Measurements from ENCODE around the gene SH2B3.
"Not testable (repeated sequence)": the region's sequence is repeated elsewhere in the genome, so short reads cannot be mapped to it uniquely, and the experiment has no call there.

Gene SH2B3

DNA sequence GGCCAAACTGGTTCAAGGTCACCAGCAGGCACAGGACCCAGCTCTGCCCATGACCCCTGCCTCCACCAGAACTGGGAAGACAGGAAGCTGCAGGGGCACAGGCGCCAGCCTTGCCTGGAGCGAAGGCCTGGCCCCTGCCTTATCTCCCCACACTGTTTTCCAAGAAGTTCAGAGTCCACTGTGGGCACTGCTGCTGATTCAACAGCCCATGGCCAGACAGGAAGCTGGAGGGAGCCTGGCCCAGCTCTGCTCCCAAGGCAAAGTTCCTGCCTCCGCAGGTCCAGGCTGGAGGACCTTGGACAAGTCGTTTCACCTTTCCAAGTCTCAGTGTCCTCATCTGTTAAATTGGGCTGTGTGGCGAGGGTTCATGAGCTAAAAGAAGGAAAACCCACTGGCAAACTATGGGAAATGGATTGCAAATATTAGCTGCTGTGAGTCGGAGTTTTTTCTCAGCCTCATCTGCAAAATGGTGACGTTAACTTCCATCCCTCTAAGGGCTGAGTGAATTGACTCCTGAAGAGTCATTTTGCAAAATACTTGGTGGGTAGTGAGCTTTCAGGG is 38.0 kb upstream of the SH2B3 start:
- Histone ChIP-seq H3K4me1 (ENCODE audit: control insufficient read depth, insufficient read depth, low read length) (peaks cover 21% of the 10 kb centered on the region), H3K9me3 (replicated peaks; ENCODE audit: low read length) (no peaks in the 10 kb centered on the region), H3K27me3 (ENCODE audit: control insufficient read depth, insufficient read depth, low read length) (no peaks in the 10 kb centered on the region), H3K36me3 (ENCODE audit: insufficient read depth, low read length) (peaks cover 9% of the 10 kb centered on the region), H3K9ac (ENCODE audit: low read depth, low read length) (peak overlapping the region; percentile 88), H3K4me3 (ENCODE audit: low read length) (peak overlapping the region; percentile 96), H3K4me2 (ENCODE audit: low read length) (peak overlapping the region; percentile 99)

DNA sequence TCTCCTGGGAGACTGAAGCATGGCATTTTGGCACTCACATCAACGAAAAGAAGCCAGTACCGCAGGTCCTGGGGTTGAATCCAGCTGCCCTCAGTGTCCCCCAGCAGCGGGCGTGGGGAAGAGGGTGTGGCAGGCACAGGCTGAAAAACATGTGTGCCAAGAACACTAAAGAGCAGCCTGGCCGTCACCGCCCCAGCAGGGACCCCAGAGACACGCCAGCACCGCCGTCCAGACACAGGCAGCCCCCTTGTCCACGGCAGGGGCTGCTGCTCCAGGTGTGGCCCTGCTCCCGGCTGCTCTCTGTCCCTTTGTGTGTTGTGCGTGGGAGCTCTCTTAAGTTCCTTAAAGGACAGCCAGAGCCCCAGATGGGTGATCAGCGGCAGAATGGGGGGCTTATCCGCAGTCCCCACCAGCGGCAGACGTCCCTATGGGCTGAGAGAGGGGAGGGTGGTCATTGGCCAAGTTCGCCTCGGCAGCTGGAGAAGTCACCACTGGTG is 37.4 kb upstream of the SH2B3 start:
- Histone ChIP-seq H3K9ac (ENCODE audit: low read depth, low read length) (peak overlapping the region; percentile 88), H3K4me2 (ENCODE audit: low read length) (peak overlapping the region; percentile 99), H3K9me3 (replicated peaks; ENCODE audit: low read length) (no peaks in the 10 kb centered on the region), H3K4me3 (ENCODE audit: low read length) (peak overlapping the region; percentile 96), H3K27me3 (ENCODE audit: control insufficient read depth, insufficient read depth, low read length) (no peaks in the 10 kb centered on the region), H3K36me3 (ENCODE audit: insufficient read depth, low read length) (peaks cover 4% of the 10 kb centered on the region), H3K4me1 (ENCODE audit: control insufficient read depth, insufficient read depth, low read length) (peaks cover 21% of the 10 kb centered on the region)

- Histone ChIP-seq H3K4me1 (ENCODE audit: control insufficient read depth, insufficient read depth, low read length) (peaks cover 18% of the 10 kb centered on the region), H3K4me2 (ENCODE audit: low read length) (peak within 1 kb of the TSS; percentile 99), H3K27me3 (ENCODE audit: control insufficient read depth, insufficient read depth, low read length) (no peaks in the 10 kb centered on the region), H3K9ac (ENCODE audit: low read depth, low read length) (peak within 1 kb of the TSS; percentile 88), H3K4me3 (ENCODE audit: low read length) (peak within 1 kb of the TSS; percentile 96), H3K36me3 (ENCODE audit: insufficient read depth, low read length) (peaks cover 3% of the 10 kb centered on the region), H3K9me3 (replicated peaks; ENCODE audit: low read length) (no peaks in the 10 kb centered on the region)
Observed at GRCh38 chr12:111368788-111369495, 36.8 kb upstream of the SH2B3 start, which contains the start of gene PHETA1. PHETA1 (minus strand) TSS chr12:111369095; CDS start chr12:111363427, 5,668 bp downstream.

GRCh38 chr12:111369496-111370220 is 36.1 kb upstream of the SH2B3 start:
- Histone ChIP-seq H3K36me3 (ENCODE audit: insufficient read depth, low read length) (peaks cover 3% of the 10 kb centered on the region), H3K9ac (ENCODE audit: low read depth, low read length) (peak overlapping the region; percentile 88), H3K9me3 (replicated peaks; ENCODE audit: low read length) (no peaks in the 10 kb centered on the region), H3K27me3 (ENCODE audit: control insufficient read depth, insufficient read depth, low read length) (no peaks in the 10 kb centered on the region), H3K4me2 (ENCODE audit: low read length) (peak overlapping the region; percentile 99), H3K4me1 (ENCODE audit: control insufficient read depth, insufficient read depth, low read length) (peaks cover 18% of the 10 kb centered on the region), H3K4me3 (ENCODE audit: low read length) (peak overlapping the region; percentile 96)

DNA sequence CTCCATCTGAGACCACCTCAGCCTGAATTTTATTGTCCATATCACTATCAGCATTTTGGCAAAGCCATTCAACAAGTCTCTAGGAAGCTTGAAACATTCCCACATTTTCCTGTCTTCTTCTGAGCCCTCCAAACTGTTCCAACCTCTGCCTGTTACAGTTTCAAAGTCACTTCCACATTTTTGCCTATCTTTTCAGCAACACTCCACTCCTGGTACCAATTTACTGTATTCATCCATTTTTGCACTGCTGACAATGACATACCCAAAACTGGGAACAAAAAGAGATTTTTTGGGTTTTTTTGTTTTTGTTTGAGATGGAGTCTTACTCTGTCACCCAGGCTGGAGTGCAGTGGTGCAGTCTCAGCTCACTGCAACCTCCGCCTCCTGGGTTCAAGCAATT is 32.5 kb upstream of the SH2B3 start:
- not testable (repeated sequence) for H3K4me1 ChIP-seq (ENCODE audit: control insufficient read depth, insufficient read depth, low read length); H3K9ac ChIP-seq (ENCODE audit: low read depth, low read length); H3K9me3 ChIP-seq (replicated peaks; ENCODE audit: low read length); H3K36me3 ChIP-seq (ENCODE audit: insufficient read depth, low read length); H3K4me3 ChIP-seq (ENCODE audit: low read length); H3K4me2 ChIP-seq (ENCODE audit: low read length); H3K27me3 ChIP-seq (ENCODE audit: control insufficient read depth, insufficient read depth, low read length)

DNA sequence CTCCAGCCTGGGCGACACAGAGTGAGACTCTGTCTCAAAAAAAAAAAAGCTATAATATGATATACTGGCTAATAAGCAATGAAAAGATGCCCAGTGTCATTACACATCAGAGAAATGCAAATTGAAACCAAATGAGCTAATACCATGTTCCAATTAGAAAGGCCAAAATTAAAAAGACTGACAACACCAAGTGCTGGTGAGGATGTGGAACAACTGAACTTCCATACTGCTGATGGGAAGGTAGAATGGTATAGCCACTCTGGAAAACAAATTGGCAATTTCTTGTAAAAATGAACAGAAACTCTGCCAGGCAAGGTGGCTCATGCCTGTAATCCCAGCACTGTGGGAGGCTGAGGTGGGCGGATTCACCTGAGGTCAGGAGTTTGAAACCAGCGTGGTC is 28.3 kb upstream of the SH2B3 start:
- Histone ChIP-seq H3K9ac (ENCODE audit: low read depth, low read length) (no peak overlapping the region), H3K4me1 (ENCODE audit: control insufficient read depth, insufficient read depth, low read length) (no peaks in the 10 kb centered on the region), H3K9me3 (replicated peaks; ENCODE audit: low read length) (no peaks in the 10 kb centered on the region), H3K27me3 (ENCODE audit: control insufficient read depth, insufficient read depth, low read length) (peaks cover 11% of the 10 kb centered on the region), H3K36me3 (ENCODE audit: insufficient read depth, low read length) (no peaks in the 10 kb centered on the region), H3K4me2 (ENCODE audit: low read length) (no peak overlapping the region), H3K4me3 (ENCODE audit: low read length) (no peak overlapping the region)

GRCh38 chr12:111379942-111380554 is 25.7 kb upstream of the SH2B3 start:
- no peak overlapping the region for H3K4me3 ChIP-seq (ENCODE audit: low read length)
- H3K9ac ChIP-seq (ENCODE audit: low read depth, low read length) = no peak overlapping the region
- H3K4me1 ChIP-seq (ENCODE audit: control insufficient read depth, insufficient read depth, low read length) = no peaks in the 10 kb centered on the region
- H3K27me3 ChIP-seq (ENCODE audit: control insufficient read depth, insufficient read depth, low read length) = peaks cover 26% of the 10 kb centered on the region
- H3K4me2 ChIP-seq (ENCODE audit: low read length) = no peak overlapping the region
- no peaks in the 10 kb centered on the region for H3K9me3 ChIP-seq (replicated peaks; ENCODE audit: low read length)
- H3K36me3 ChIP-seq (ENCODE audit: insufficient read depth, low read length) = no peaks in the 10 kb centered on the region

- no peak overlapping the region for H3K4me2 ChIP-seq (ENCODE audit: low read length)
- H3K4me1 ChIP-seq (ENCODE audit: control insufficient read depth, insufficient read depth, low read length) = no peaks in the 10 kb centered on the region
- no peaks in the 10 kb centered on the region for H3K36me3 ChIP-seq (ENCODE audit: insufficient read depth, low read length)
- peaks cover 41% of the 10 kb centered on the region for H3K27me3 ChIP-seq (ENCODE audit: control insufficient read depth, insufficient read depth, low read length)
- H3K9ac ChIP-seq (ENCODE audit: low read depth, low read length) = no peak overlapping the region
- no peak overlapping the region for H3K4me3 ChIP-seq (ENCODE audit: low read length)
- H3K9me3 ChIP-seq (replicated peaks; ENCODE audit: low read length) = no peaks in the 10 kb centered on the region
Observed at GRCh38 chr12:111384596-111384995, 21.1 kb upstream of the SH2B3 start.

DNA sequence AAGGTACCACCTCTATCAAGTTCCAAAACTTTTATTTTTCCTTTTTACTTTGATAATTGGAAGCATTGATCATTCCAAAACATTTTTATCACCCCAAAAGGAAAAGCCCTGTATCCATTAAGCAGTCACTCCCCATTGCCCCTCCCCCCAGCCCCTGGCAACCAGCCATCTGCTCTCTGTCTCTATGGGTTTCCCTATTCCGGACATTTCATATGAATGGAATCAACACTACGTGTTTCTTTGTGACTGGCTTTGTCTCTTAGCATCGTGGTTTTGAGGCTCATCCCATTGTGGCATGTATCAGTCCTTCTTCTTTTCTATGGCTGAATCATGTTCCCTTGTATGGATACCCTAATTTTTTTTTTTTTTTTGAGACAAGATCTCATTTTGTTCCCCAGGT is 18.8 kb upstream of the SH2B3 start:
- no peaks in the 10 kb centered on the region for H3K36me3 ChIP-seq (ENCODE audit: insufficient read depth, low read length)
- no peaks in the 10 kb centered on the region for H3K4me1 ChIP-seq (ENCODE audit: control insufficient read depth, insufficient read depth, low read length)
- H3K4me2 ChIP-seq (ENCODE audit: low read length) = no peak overlapping the region
- H3K4me3 ChIP-seq (ENCODE audit: low read length) = no peak overlapping the region
- no peaks in the 10 kb centered on the region for H3K9me3 ChIP-seq (replicated peaks; ENCODE audit: low read length)
- H3K27me3 ChIP-seq (ENCODE audit: control insufficient read depth, insufficient read depth, low read length) = peaks cover 35% of the 10 kb centered on the region
- no peak overlapping the region for H3K9ac ChIP-seq (ENCODE audit: low read depth, low read length)

DNA sequence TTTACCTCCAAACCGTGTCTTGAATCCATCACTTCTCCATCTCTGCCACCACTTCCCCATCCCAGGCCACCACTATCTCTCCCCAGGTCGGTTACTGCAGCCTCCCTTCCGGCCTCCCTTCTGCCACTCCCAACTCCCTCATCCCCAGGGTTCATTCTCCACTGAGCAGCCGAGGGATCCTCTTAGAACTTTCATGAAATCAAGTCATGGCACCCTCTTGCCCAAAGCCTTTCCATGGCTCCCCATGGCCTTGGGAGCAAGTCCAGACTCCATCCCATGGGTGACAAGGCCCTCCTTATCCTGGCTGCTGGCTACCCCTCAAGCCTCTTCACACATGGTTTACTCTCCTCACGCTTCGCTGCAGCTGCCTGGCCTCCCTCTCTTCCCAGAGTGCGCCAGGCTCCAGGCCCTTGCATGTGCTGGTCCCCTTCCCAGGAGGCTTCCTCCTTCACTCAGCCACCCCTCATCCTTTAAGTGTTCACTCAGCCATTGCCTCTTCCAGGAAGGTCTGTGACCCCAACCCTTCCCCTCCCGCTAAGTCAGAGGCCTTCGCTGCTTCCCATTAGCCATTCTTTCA is 17.9 kb upstream of the SH2B3 start:
- Histone ChIP-seq H3K27me3 (ENCODE audit: control insufficient read depth, insufficient read depth, low read length) (peaks cover 32% of the 10 kb centered on the region), H3K4me2 (ENCODE audit: low read length) (no peak overlapping the region), H3K9me3 (replicated peaks; ENCODE audit: low read length) (no peaks in the 10 kb centered on the region), H3K36me3 (ENCODE audit: insufficient read depth, low read length) (no peaks in the 10 kb centered on the region), H3K4me1 (ENCODE audit: control insufficient read depth, insufficient read depth, low read length) (no peaks in the 10 kb centered on the region), H3K4me3 (ENCODE audit: low read length) (no peak overlapping the region), H3K9ac (ENCODE audit: low read depth, low read length) (no peak overlapping the region)

DNA sequence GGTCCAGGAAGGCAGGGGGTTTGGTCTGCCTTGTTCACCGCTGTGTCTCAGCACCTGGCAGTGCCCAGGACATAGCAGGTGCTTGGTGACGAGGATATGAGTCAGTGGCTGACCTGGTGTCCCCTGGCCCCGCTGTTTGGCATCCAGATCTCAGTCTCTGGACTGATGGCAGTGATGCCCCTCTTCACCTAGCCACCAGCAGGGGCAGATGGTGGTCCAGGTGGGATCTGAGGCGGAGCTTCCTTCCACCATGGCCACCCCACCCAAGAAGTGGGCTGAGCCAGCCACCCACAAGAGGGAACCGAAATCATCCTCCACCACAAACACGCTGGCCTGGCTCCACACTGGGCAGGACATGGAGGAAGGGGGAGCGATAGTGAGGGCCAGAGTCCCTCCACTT is 16.1 kb upstream of the SH2B3 start:
- Histone ChIP-seq H3K27me3 (ENCODE audit: control insufficient read depth, insufficient read depth, low read length) (peaks cover 22% of the 10 kb centered on the region), H3K4me3 (ENCODE audit: low read length) (no peak overlapping the region), H3K36me3 (ENCODE audit: insufficient read depth, low read length) (no peaks in the 10 kb centered on the region), H3K9ac (ENCODE audit: low read depth, low read length) (no peak overlapping the region), H3K9me3 (replicated peaks; ENCODE audit: low read length) (no peaks in the 10 kb centered on the region), H3K4me2 (ENCODE audit: low read length) (no peak overlapping the region), H3K4me1 (ENCODE audit: control insufficient read depth, insufficient read depth, low read length) (no peaks in the 10 kb centered on the region)
